Superior temporal gyrus (tissue), 1 donor: ENCODE data around the gene ROR1.

ENCODE experiments used
- DNase-seq: peaks from one replicate; pipeline ENCODE4 v3.0.0-alpha.2; 2016; ENCODE audit errors: extremely low spot score

The ROR1 gene

DNA sequence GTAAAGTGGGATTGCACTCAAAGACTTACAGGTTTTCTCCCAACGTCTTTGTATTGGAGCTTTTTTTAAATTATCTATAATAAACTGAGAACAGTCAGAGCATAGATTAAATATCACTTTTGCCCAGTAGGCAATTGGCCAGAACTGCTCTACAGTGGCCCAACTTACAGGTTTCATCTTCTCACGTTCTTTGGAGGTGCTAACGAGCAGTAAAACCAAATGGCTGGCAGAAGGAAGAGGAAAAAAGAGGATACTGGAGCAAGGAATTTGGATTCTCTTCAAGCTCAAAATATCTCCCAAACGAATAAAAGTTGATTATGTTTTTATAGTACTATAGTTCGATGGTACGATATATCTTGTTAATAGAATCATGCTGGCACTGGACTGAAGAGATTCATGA lies 201.1 kb downstream of the ROR1 start:
- no peak for DNase-seq

- no peak for DNase-seq
Measured at GRCh38 chr1:63975481-63975880, 201.7 kb downstream of the ROR1 start.

- DNase-seq: no peak
Measured at GRCh38 chr1:63976006-63976405, 202.2 kb downstream of the ROR1 start.

GRCh38 chr1:63977466-63977865 lies 203.6 kb downstream of the ROR1 start:
- DNase-seq: no peak

GRCh38 chr1:63980740-63981407 lies 207.1 kb downstream of the ROR1 start:
- DNase-seq: no peak

DNA sequence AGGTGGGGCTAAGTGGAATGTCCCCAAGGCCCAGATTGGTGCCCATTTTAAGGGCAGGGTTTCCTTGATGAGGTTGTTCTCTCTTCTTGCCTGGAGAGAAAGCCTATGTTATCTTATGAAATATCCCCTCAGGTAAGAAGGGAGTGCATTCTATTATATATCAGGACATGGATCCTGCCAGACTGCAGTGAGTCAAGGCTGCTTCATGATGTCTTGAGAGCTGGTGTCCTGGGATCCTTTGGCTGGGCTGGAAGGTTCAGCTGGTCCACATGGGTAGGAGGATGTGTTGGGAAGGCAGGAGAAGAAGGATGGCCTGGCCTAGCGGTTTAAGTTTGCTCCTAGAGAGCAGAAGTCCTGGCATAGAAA lies 207.6 kb downstream of the ROR1 start:
- DNase-seq: no peak

DNA sequence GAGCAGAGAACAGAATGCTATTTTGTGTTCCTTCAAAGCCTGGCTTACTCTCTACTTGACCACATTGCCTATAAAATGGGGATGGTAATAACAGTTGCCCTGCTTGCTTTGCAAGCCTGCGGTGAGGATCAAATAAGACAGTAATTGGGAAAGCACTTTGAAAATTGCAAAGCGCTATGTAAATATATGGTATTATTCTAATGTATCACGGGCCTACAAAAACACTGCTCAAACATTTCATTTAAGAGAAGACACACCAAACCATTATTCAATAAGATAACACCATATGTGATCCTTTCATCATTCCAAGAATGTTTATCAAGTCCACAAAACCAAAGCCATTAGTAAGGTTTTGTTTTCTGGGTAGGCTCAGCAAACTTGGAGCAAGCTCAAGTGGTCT lies 208.4 kb downstream of the ROR1 start:
- DNase-seq: no peak

GRCh38 chr1:63983391-63984256 lies 209.8 kb downstream of the ROR1 start:
- peak; percentile 46 for DNase-seq

DNA sequence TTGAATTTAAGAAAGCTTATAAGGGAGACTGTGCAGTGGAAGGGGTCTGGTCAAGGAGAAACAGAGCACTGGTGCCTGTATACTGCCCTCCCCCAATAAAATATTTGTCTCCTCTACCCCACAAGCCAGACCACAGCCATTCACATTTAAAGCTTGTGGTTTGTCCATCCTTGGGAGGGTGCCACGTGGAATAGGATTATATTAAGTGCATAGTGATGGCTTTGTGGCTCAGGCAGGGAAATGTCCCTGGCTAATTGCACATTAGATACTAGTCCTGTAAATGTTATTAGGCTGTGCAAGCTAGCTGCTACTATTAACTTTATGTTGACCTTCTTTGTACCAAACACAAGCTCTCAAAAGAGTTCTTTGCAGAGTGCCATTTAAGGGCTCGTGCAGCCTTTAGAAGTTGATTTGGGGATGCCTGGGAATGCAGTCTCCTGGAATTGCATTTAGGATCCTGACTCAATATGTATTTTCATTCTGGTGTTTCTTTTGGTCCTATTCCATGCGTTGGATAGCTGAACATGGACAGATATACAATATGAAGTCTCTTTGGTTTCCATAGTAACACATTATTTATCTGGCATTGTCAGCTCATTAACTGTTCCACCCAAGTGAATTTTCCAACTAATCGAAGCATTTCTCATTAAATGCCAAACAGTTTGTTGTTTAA lies 210.6 kb downstream of the ROR1 start:
- DNase-seq: no peak

- no peak for DNase-seq
Measured at GRCh38 chr1:63984930-63985290, 211.1 kb downstream of the ROR1 start.

- no peak for DNase-seq
Measured at GRCh38 chr1:63987014-63987627, 213.3 kb downstream of the ROR1 start.

- no peak for DNase-seq
Measured at GRCh38 chr1:63987628-63988024, 213.8 kb downstream of the ROR1 start.

- no peak for DNase-seq
Measured at GRCh38 chr1:63988941-63989340, 215.1 kb downstream of the ROR1 start.

GRCh38 chr1:63991685-63992084 lies 217.9 kb downstream of the ROR1 start:
- no peak for DNase-seq

GRCh38 chr1:64000021-64000420 lies 226.2 kb downstream of the ROR1 start:
- DNase-seq: no peak

DNA sequence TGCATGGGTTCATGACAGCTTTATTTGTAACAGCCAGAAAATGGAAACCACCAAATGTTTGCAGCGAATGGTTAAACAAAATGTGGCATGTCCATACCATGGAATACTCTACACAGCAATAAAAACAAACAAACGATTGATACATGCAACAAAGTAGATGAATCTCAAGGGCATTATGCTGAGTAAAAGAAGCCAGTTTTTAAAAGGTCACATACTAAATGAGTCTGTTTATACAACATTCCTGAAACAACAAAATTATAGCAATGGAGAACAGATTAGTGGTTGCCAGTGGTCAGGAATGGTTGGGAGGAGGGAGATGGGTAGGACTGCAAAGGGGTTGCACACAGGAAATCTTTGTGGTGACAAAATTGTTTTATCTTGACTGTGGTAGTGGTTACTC lies 227.2 kb downstream of the ROR1 start:
- DNase-seq: no peak

- DNase-seq: no peak
Measured at GRCh38 chr1:64004451-64005025, 230.7 kb downstream of the ROR1 start.

DNA sequence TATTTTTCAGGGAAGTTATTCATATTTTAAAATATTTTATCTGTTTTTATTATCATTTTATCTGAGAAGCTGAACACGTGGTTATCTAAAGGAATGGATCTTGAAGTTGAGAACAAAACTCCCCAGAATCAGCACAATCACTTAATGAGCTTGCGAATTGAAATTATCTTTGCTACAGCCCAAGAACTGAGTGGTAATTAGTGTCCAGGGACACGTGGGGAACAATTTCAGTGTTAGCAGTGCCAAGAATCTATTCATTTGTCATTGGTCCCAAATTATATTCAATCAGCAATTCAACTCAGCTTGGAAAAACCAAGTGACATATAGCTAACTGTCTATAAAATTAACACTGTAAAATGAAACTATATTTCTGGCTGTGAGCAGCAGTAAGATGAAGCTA lies 232.0 kb downstream of the ROR1 start:
- DNase-seq: no peak

- DNase-seq: no peak
Measured at GRCh38 chr1:64006276-64007051, 232.6 kb downstream of the ROR1 start.

GRCh38 chr1:64010316-64010715 lies 236.5 kb downstream of the ROR1 start:
- no peak for DNase-seq

GRCh38 chr1:64013395-64013794 lies 239.6 kb downstream of the ROR1 start:
- DNase-seq: no peak
